ENCODE data around the gene SASH1.

The SASH1 gene

DNA sequence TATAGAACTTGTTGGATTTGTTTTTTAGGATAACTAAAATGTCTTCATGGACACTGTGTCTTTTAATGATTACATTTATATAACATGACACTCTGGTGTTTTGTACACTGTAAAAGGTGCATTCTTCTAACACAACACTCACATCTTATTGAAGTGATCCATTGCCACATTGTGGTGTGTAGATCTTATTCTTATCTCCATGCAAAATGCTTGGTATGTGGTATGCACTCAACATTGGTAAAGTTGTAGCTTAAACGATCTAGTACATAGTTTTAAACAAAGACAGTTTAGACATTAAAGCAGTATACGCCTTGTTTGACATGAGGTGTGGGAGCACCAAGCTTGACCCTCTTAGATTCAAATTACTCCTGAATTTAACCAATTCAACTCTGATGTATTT is 84.7 kb downstream of the SASH1 start:
- DNase-seq (ENCODE audit: insufficient read length, low spot score) = no peak
- no peak for FAIRE-seq

DNA sequence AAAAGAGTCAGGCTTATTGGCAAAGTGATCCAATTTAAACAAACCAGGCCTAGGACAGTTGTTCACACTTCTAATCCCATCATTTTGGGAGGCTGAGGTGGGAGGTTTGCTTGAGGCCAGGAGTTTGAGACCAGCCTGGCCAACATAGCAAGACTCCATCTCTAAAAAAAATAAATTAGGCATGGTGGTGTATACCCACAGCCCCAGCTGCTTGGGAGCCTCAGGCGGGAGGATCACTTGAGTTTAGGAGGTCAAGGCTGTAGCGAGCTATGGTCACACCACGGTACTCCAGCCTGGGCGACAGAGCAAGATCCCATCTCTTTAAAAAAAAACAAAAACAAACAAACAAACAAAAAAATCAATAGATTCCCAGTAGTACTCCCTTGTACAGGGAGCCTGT is 86.8 kb downstream of the SASH1 start:
- FAIRE-seq (no peak), DNase-seq (ENCODE audit: insufficient read length, low spot score) (no peak)

DNA sequence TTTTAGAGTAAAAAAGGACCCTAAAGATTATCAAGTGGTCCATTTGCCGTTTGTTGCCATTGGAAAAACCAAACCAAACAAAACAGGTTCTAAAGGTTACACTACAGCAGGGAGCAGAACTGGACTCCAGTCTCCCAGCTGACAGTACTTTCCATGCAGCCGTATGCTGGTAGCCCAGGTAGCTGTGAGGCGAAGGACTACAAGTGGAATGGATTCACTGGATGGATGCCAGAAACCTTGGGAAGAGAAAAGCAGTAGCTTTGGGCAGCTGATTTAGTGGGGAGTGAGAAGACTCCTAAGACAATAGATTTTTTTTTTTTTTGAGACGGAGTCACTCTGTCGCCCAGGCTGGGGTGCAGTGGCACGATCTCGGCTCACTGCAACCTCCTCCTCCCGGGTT is 88.3 kb downstream of the SASH1 start:
- DNase-seq (ENCODE audit: insufficient read length, low spot score) = no peak

DNA sequence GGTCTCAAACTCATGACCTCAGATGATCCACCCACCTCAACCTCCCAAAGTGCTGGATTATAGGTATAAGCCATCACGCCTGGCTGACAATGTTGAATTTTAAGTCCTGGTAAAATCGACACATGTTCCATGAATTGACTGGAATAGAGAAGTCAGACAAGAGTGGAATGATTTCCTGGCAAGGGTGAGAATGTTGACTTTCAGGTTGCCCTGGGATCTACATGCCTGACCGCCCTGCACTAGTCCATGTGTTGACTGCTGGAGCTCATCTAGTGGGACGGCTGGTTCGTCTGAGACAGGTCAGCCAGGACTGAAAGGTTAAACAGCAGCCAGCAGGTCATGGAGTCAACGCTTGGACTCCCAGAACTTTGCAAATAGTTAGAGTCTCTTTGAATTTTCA is 88.8 kb downstream of the SASH1 start:
- DNase-seq (ENCODE audit: insufficient read length, low spot score) (no peak), FAIRE-seq (no peak)

More for the DNA sequence above, 88.3 kb downstream of the SASH1 start:
- FAIRE-seq = no peak

DNA sequence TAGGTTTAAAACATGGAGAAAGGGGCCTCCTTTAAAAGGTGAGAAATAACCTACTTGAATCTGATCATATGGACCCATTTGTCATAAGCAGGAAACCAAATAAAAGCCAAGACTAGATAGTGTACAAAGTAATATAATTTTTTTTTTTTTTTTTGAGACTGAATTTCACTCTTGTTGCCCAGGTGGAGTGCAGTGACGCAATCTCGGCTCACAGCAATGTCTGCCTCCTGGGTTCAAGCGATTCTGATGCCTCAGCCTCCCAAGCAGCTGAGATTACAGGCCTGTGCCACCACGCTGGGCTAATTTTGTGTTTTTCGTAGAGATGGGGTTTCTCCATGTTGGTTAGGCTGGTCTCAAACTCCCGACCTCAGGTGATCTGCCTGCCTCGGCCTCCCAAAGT is 89.2 kb downstream of the SASH1 start:
- no peak for FAIRE-seq
- no peak for DNase-seq (ENCODE audit: insufficient read length, low spot score)

DNA sequence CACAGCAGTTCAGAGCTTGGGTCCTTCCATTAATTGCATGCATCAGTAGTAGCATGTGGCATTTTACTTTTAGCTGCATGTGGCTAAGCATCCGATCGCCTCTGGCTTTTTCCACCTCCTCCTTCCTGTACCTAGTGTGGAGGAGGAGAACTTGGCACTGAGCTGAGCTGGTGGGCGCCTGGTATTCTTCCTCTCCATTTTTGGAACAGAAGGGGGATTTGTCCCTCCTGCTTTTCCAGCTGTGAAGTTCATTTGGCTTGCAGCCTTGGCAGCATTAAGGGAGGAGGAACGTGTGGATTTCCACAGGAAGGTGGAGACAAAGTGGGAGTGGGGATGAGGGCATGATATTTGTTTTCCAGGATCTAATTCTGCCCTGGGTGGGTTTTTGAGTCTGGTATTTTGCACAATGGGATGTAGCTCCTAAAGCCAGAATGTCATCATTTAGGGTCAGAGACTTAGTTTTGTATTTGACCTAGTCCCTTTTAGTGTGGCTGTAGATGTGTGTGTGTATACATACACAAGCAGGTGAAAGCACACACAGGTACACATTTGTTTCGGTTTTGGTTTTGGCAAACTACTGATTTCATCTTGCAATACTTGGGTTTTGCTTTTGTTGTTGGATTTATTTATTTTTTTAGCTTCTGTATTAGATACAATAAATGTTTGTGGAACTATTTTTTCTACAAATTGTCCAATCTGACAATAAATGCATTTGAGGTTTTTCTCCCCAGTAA is 90.0 kb downstream of the SASH1 start:
- DNase-seq (ENCODE audit: insufficient read length, low spot score) (no peak), FAIRE-seq (no peak)

DNA sequence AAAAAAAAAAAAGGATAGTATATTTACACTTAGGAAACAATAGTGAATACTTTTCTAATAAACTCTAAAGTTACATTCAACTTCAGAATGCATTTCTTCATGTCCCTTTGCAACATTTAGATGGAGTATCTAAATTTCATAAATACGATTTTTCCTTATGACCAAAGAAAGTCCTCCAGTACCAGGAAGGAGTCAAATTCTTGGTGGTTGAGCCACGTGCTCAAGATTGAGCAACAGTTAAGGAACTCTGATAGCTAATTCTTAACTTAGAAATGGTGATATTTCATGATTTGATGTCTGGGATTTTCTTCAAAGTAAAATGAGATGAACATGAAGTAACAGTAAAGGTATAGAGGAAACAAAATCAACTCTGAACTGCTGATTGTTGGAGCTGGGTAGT is 92.7 kb downstream of the SASH1 start:
- no peak for FAIRE-seq

DNA sequence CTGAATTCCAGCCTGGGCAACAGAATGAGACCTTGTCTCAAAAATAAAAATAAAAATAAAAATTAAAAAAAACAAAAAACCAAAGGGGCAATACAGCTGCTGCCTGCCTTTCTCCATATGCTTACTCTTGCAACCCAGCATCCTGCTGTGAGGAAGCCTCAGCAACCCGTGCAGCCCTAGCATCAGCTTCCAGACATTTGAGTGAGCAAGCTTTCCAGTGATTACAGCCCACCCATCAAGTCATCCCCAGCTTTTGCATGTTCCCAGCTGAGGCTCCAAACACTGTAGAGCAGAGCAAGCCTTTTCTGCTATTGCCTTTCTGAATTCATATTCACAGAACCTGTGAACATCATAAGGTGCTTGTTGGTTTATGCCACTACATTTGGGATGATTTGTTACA is 93.8 kb downstream of the SASH1 start:
- DNase-seq (ENCODE audit: insufficient read length, low spot score) = no peak
- FAIRE-seq = no peak

More for the DNA sequence above, 92.7 kb downstream of the SASH1 start:
- peak; percentile 24 for DNase-seq (ENCODE audit: insufficient read length, low spot score)

DNA sequence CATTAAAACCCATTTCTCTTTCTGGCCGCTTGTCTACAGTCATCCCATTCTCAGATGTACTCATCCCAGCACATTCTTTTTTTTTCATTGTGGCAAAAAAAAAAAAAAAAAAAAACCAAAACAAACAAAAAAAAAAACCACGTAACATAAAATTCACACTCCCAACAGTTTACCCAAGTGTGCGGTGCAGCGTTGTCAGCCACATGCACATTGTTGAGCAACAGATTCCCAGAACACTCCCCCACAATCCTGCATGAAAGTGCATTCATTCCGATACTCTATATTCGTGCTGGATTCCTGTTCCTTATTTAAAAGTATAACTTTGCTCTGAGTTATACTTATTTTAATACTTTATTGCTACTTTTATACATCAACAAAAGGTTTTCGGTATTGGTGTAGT is 96.0 kb downstream of the SASH1 start:
- FAIRE-seq (no peak), DNase-seq (ENCODE audit: insufficient read length, low spot score) (no peak)

DNA sequence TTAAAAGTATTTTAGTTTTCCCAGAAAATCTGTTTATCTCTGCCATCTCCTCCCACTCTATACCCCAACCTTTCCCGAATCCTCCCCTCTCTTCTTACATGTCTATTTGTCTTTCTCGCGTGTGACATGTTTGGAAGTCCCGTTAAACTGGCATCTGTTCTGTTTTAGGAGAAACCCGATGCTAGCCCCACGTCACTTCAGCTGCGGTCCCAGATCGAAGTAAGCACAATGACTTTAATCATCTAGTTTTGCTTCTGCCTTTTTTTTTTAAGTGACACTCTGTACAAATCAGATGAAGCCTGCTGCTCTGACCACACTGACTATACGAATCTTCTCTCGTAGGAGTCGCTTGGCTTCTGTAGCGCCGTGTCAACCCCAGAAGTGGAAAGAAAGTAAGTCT is 97.4 kb downstream of the SASH1 start:
- DNase-seq (ENCODE audit: insufficient read length, low spot score) = no peak
- no peak for FAIRE-seq

DNA sequence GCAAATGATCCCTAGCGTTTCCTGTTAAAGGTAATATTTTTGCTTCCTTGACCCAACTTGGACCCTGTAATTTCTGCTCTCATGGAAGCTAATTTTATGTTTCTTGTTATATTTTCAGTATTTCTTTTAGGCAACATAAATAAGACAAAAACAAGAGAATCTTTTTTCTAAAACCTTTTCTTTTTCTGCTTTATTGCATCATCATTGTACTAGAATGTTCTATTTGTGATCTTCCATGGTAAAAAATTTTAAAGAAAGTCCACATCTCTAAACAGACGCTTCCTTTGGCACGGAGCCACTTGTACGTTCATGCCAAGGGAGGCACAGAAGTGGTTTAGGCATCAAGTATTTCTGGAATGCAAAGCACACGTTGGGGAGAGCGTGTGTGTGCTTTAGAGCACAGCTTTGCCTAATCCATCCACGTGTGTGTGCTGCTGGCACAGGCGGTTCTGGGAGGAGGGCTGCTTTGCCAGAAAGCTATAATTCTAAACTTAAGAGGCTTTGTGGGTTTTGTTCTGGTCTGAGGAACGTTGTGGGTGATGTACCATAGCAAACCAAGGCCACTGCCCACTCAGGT is 98.3 kb downstream of the SASH1 start:
- FAIRE-seq = peak; percentile 36
- peak; percentile 67 for DNase-seq (ENCODE audit: insufficient read length, low spot score)

DNA sequence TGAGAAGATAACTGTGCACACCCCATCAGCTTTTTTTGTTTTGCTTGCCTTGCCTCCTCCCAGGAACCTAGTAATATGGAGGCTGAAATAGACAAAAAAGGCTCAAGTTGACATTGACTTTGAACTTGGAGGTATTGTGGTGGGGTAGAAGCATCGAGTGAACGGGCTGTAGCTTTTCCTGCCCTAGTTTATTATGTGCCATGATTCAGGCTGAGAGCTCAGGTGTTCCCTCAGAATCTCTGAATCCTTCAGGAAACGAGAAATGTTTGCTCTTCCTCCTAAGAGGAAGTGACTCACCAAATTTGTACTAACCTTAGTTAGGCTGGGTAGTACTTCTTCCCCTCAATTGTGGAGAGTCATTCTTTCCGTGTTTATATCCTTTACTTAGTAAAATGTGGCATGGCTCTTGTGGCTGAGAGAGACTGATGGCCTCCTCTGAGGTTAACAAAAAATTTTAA is 98.8 kb downstream of the SASH1 start:
- FAIRE-seq = no peak
- peak; percentile 30 for DNase-seq (ENCODE audit: insufficient read length, low spot score)

DNA sequence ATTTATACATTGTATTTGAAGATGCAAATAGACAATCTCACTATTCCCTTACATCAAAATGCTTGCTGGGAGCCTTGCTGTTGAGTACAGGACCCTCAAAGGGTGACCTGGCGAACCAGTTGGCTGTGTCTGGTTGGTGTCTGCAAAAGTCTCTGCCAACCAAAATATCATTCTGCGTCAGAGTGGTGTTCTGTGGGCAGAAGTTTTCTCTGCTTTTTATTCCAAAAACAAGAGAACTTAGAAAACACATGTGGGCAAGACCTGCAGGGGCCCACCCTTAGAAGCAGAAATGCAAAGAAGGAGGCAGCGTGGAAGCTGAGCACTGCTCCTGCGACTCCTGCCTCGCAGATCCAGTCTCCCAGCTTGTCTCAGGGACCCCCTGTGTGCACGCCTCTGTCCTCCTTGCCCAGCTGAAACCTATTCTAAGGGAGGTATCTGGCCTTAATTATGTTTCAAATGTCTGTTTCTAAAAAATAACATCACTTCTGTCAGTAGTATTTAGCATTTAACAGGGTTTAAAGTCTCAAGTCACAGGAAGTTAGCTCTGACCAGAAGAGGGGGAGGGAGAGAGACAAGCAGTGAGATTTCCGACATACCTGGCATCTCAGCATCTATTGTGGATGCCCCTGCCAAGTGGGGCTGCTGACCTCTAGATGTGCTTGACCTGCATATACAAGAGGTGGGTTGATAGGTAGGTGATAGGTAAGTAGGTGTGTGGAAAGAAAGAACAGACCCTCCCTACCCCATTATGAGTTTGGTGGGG is 101.3 kb downstream of the SASH1 start:
- DNase-seq (ENCODE audit: insufficient read length, low spot score) = no peak
- no peak for FAIRE-seq

DNA sequence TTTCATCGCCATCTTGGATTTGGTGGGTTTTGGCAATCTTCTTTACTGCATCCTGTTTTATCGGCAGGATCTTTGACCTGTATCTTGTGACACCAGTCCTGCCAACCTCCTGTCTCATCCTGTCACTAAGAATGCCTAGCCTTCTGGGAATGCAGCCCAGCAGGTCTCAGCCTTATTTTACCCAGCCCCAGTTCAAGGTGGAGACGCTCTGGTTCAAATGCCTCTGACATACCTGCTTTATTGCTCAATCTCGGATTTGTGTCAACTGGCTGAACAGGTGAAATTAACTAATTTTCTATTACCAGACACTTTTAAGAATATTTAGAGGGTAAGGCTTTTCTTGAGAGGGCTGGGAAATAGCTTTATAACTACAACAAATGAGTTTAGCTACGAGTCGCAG is 102.5 kb downstream of the SASH1 start:
- no peak for FAIRE-seq
- no peak for DNase-seq (ENCODE audit: insufficient read length, low spot score)

DNA sequence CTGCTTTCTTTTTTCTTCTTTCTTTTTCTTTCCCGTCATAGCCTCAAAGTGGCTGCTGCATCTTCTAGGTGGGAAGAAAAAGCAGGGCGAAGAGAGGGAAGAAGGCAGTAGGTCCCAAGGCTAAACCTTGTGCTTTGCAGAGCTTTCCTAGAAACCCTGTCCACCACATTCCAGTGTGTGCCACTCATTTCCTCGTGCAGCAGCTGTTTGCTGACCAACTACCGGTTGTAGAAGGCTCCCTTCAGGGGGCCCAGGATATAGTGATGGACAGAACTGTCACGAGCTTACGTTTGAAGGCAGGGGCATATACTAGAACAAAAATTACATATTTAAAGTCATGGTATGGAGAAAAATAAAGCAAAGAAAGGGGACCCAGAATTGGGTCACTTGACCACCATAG is 103.0 kb downstream of the SASH1 start:
- FAIRE-seq = no peak
- peak; percentile 45 for DNase-seq (ENCODE audit: insufficient read length, low spot score)

DNA sequence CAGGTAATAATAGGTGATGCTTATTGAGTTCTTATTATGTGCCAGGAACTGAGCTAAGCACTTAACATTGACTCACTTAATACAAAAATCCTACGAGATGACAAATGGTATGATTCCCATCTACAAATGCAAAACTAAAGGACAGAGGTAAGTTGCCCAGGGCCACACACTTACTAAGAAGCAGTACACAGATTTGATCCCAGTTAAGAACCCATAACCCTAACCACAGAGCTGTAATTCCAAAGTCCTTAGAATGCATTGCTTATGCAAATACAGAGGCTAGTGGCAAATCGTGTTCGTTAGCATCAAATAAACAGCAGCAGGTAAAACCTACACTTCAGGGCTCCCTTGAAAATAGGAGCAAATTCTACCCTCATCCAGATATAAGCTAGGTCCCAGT is 104.0 kb downstream of the SASH1 start:
- no peak for DNase-seq (ENCODE audit: insufficient read length, low spot score)
- no peak for FAIRE-seq

DNA sequence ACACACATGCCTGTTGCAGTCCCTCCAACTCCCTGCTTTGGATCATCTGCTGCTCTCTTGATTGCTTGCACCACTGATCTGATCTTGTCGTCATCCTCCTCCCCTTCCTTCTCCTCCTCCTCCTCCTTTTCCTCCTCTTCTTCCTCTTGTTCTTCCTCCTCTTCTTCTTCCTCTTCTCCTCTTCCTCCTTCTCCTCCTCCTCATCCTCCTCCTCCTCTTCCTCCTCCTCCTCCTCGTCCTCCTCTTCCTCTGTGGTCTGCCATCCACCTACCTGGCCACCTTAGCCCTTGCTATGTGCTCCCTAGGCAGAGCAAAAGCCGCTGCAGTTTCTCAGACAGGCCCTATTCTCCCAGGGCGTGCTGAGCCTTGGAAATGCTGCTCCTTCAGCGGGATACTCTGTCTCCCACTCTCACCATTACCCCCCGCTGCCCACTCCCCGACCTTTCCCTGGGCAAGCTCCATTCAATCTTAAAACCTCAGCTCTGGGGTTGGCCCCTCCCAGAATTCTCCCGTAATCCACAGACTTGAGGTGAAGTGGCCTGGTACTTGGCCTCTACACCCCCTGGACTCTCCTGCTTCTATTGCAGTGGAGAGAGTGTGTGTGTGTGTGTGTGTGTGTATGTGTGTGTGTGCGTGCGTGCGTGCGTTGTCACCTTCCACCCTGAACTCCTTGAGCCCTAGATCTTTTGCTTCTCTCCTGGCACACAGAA is 105.0 kb downstream of the SASH1 start:
- no peak for DNase-seq (ENCODE audit: insufficient read length, low spot score)
- no peak for FAIRE-seq

DNA sequence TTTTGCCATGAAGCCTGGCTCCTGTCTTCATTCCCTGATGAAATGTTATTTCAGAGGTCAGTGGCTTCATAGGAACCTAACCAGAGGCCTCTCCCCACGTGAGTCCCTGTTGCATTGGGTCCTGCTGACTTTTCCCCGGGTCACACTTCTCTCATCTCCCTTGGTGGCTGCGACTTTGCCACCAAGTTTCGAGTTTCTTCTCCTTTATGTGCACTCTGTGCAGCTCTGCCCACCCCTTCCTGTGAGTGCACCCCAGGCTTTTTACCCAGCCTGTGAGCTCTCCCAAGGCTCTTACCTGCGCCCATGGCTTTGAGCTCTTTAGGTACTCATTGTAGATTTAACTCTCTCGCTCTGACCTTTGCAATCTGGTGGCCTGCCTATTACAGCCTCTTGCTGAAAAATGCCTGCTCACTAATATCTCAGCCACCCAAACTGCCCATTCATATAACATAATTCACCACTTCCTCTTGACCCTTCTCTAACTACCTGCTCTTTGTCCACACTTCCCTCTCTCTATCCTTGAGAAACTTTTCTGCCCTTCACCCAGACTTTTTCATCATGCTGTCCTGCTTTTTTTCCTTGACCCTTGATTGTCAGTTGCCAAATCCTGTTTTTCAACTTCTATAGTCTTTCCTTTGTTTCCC is 105.9 kb downstream of the SASH1 start:
- DNase-seq (ENCODE audit: insufficient read length, low spot score) (no peak), FAIRE-seq (no peak)

DNA sequence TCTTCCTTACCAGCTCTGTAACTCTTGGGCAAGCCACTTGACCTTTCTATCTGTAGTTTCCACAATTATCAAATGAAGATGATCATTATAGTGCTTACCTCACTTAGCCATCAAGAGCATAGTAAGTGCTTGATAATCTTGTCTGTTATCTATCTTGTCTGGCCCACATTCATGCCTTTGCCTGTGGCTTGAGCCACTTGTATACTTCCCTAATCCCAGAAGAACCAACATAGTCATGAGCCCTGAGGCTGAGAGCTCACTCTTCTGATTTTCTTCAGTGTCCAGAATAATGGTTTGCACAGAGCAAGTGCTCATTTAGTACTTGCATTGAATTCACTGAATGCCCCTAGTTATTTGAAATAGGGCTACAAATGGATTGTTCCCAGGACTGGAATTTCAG is 108.2 kb downstream of the SASH1 start:
- DNase-seq (ENCODE audit: insufficient read length, low spot score) (no peak), FAIRE-seq (no peak)

DNA sequence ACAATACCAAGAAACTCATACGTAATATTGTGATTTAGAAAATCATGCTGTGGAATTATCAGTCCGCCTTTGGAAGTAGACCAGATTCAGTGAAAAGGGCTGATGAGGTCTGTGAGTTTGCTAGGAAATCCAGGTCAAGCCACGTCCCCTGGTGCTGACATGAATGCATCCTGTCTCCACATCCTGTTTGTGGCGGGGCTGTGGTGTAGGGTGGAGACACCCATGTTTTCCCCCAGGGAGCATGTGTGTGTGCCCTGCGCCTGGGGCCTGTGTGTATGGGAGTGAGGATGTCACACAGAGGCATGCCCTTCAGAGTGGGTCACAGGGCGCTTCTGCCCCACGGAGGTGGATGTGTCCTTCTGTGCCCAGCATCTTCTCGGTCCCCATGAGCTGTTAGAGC is 109.1 kb downstream of the SASH1 start:
- no peak for DNase-seq (ENCODE audit: insufficient read length, low spot score)

DNA sequence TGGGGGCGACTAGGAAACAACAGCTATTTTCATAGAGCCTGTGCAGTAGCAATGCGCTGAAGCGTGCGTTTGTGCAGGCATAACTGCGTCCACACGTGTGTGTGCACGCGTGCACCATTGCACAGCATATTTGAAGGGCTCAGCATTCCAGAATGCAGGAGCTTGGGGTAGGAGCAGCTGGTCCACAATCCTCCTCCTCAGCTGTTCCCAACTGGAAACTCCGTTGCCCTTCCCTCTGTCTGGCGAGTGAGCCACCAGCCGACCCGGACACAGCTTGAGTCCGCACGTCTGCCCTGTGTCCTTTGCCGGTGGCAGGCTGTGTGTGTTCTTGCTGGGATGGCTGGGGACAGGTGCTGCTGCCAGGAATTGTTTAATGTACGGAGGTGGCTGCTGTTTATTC is 110.2 kb downstream of the SASH1 start:
- no peak for DNase-seq (ENCODE audit: insufficient read length, low spot score)
- no peak for FAIRE-seq

More for the DNA sequence above, 109.1 kb downstream of the SASH1 start:
- no peak for FAIRE-seq
